ENCODE results near the gene OR51Q1.

GRCh38 chr11:5449023-5449422 lies 27.1 kb downstream of the OR51Q1 start, which contains the start of gene OR51I2:
- TF ChIP-seq CTCF (CRISPR knock-in tag; IDR thresholded peaks at IDR 0.05): no peak
- TF ChIP-seq ZNF709 (CRISPR knock-in tag; IDR thresholded peaks at IDR 0.05): no peak
- no peak for TF ChIP-seq MTERF4 (CRISPR knock-in tag; IDR thresholded peaks at IDR 0.05)
- TF ChIP-seq TOE1 (CRISPR knock-in tag; IDR thresholded peaks at IDR 0.05): no peak
- no peak for TF ChIP-seq AHR (CRISPR knock-in tag; IDR thresholded peaks at IDR 0.05)
- TF ChIP-seq HIC2 (CRISPR knock-in tag; IDR thresholded peaks at IDR 0.05; ENCODE audit: low read depth): no peak
- no peak for TF ChIP-seq E2F5 (CRISPR knock-in tag; conservative IDR thresholded peaks at IDR 0.05)
- TF ChIP-seq BRCA1 (CRISPR knock-in tag; IDR thresholded peaks at IDR 0.05): no peak
- no peak for TF ChIP-seq HNRNPL (IDR thresholded peaks at IDR 0.05; ENCODE audit: low read depth, low read length)

All from HepG2 (cell line).